MCF 10A (cell line): ENCODE data around the gene SLC26A8. TPM values are rescaled to one million over a fixed set of nuclear protein-coding genes. Genes with fewer than 3 reads are reported as not detected.

Experiments used
- BruUV-seq: library from RNA; stranded (reverse); fragments of 400-500 nt; replicated peaks from 2 replicates; lab custom pipeline; 2021; lab: Mats Ljungman, UMichigan
- CTCF ChIA-PET: fragments of 300-600 bp; sonication (Branson Sonifier 250); formaldehyde crosslinking; extraction: SDS; loops from one replicate; lab custom pipeline; 2021; ENCODE audit warnings: antibody characterized with exemption, inconsistent platforms; lab: Yijun Ruan, JAX
- POLR2A ChIA-PET: fragments of 300-600, 350-650 bp; sonication (Branson Sonifier 250); formaldehyde crosslinking; extraction: SDS; loops from one replicate; lab custom pipeline; 2020; ENCODE audit warnings: antibody characterized with exemption, inconsistent platforms; lab: Yijun Ruan, JAX
- DNase-seq: peaks from one replicate; pipeline ENCODE4 v3.0.0-alpha.2; 2018; ENCODE audit not compliant: unreplicated experiment
- H3K27ac Mint-ChIP-seq: one replicate; pipeline ENCODE4 v1.8.0; 2022; ENCODE audit warnings: mild to moderate bottlenecking, low read depth, mixed read lengths; ENCODE audit not compliant: unreplicated experiment
- H3K27me3 Mint-ChIP-seq: one replicate; pipeline ENCODE4 v1.8.0; 2022; ENCODE audit warnings: mixed read lengths; ENCODE audit not compliant: insufficient read depth, unreplicated experiment
- H3K36me3 Mint-ChIP-seq: one replicate; pipeline ENCODE4 v1.8.0; 2022; ENCODE audit warnings: mild to moderate bottlenecking, moderate library complexity, mixed read lengths; ENCODE audit not compliant: insufficient read depth, unreplicated experiment
- H3K4me1 Mint-ChIP-seq: one replicate; pipeline ENCODE4 v1.8.0; 2022; ENCODE audit warnings: mixed read lengths; ENCODE audit not compliant: insufficient read depth, unreplicated experiment
- H3K4me3 Mint-ChIP-seq: one replicate; pipeline ENCODE4 v1.8.0; 2022; ENCODE audit warnings: mild to moderate bottlenecking, moderate library complexity, mixed read lengths; ENCODE audit not compliant: unreplicated experiment
- H3K9me3 Mint-ChIP-seq: one replicate; pipeline ENCODE4 v1.8.0; 2022; ENCODE audit warnings: mixed read lengths; ENCODE audit not compliant: unreplicated experiment
- intact Hi-C: fragments of 100-400 bp; cut with micrococcal nuclease; formaldehyde crosslinking; loops from 2 replicates; pipeline ENCODE4 v1.14.1; 2022
- total RNA-seq: library from RNA; stranded (reverse); gene quantifications from 2 replicates; pipeline ENCODE4 v1.2.3, GENCODE V29; 2022
- TF ChIP-seq, protein P1 (sequence below): fragments of 200-600 bp; IDR thresholded peaks from one replicate; pipeline ENCODE4 v1.8.0; 2022; ENCODE audit warnings: antibody characterized with exemption, mild to moderate bottlenecking; ENCODE audit not compliant: unreplicated experiment

The SLC26A8 gene
- total RNA-seq, 1 experiment from 2014 or later, result not detected

DNA sequence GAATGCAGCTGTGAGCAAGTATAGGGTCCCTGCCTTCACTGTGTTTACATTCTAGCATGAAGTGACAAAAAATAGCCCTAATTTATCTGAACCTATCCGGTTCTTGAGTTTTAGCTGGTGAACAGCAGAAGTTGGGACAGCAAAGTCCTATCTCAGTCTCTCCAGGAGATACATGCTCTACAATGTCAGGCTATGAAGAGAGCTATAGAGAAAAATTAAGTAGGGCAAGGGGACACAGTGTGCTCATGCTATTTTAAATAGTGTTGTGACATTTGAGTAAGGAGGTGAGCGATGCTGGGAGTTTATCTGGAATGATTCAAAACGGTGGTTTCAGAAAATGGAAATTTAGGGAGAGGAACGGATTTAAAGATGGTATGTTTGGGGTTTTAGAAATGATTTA lies 124.0 kb downstream of the SLC26A8 start:
- BruUV-seq, result no TSS peak
- TF ChIP-seq, protein P1, sequence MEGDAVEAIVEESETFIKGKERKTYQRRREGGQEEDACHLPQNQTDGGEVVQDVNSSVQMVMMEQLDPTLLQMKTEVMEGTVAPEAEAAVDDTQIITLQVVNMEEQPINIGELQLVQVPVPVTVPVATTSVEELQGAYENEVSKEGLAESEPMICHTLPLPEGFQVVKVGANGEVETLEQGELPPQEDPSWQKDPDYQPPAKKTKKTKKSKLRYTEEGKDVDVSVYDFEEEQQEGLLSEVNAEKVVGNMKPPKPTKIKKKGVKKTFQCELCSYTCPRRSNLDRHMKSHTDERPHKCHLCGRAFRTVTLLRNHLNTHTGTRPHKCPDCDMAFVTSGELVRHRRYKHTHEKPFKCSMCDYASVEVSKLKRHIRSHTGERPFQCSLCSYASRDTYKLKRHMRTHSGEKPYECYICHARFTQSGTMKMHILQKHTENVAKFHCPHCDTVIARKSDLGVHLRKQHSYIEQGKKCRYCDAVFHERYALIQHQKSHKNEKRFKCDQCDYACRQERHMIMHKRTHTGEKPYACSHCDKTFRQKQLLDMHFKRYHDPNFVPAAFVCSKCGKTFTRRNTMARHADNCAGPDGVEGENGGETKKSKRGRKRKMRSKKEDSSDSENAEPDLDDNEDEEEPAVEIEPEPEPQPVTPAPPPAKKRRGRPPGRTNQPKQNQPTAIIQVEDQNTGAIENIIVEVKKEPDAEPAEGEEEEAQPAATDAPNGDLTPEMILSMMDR, result no peak
- CTCF ChIA-PET, result interaction anchor here (0.6 to 1.0 kb wide), 2 partner anchors 17 to 368 kb away, joined by 3 read pairs; no protein-coding TSS in a partner anchor
- Mint-ChIP-seq H3K27ac (no peak overlapping the region), H3K27me3 (no peaks in the 10 kb centered on the region), H3K9me3 (peaks cover 6% of the 10 kb centered on the region), H3K4me3 (no peak overlapping the region), H3K4me1 (peaks cover 13% of the 10 kb centered on the region), H3K36me3 (peaks cover 29% of the 10 kb centered on the region)
- no peak for DNase-seq
- intact Hi-C loops, result no loop called here
- POLR2A ChIA-PET, result interaction anchor here (1.1 kb wide), 1 partner anchor 17 kb away, joined by 3 read pairs; no protein-coding TSS in a partner anchor

DNA sequence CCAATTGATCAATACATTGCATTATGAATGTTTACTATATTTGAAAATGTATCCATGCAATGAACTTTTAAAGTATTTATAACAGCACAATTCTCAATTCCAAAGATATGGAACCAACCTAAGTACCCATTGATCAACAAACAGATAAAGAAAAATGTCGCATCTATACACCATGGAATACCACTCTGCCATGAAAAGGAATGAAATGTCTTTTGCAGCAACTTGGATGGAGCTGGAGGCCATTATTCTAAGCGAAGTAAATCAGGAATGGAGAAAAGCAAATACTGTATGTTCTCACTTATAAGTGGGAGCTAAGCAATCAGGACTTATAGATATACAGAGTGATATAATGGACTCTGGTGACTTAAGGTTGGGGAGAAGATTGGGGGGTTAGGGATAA lies 126.4 kb downstream of the SLC26A8 start:
- no peak for DNase-seq
- TF ChIP-seq, protein P1, result no peak
- CTCF ChIA-PET, result interaction anchor here (0.5 to 0.6 kb wide), 2 partner anchors 39 to 848 kb away, joined by 3 read pairs; no protein-coding TSS in a partner anchor
- BruUV-seq, result no TSS peak
- no peak overlapping the region for H3K27ac Mint-ChIP-seq
- H3K27me3 Mint-ChIP-seq, result no peaks in the 10 kb centered on the region
- no peak overlapping the region for H3K4me3 Mint-ChIP-seq
- peaks cover 6% of the 10 kb centered on the region for H3K9me3 Mint-ChIP-seq
- peaks cover 21% of the 10 kb centered on the region for H3K36me3 Mint-ChIP-seq
- POLR2A ChIA-PET, result interaction anchor here (1.0 to 1.1 kb wide), 2 partner anchors 15 to 23 kb away, joined by 3 read pairs; partner anchors contain the start of gene SRPK1
- intact Hi-C loops, result no loop called here
- H3K4me1 Mint-ChIP-seq, result peaks cover 20% of the 10 kb centered on the region

DNA sequence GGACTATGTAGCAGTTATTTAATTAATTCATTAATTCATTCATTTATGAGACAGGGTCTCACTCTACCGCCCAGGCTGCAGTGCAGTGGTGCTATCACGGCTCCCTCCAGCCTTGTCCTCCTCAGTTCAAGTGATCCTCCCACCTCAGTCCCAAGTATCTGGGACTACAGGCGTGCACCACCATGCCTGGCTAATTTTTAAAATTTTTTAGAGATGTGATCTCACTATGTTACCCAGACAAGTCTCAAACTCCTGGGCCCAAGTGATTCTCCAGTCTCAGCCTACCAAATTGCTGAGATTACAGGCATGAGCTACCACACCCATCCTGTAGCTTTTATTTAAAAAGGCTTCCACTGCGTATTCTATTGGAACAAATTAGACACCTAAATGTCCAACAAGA lies 127.0 kb downstream of the SLC26A8 start:
- CTCF ChIA-PET, result interaction anchor here (0.5 kb wide), 1 partner anchor 847 kb away, joined by 3 read pairs; no protein-coding TSS in a partner anchor
- POLR2A ChIA-PET, result interaction anchor here (1.0 to 1.1 kb wide), 2 partner anchors 14 to 24 kb away, joined by 3 read pairs; partner anchors contain the start of gene SRPK1
- Mint-ChIP-seq H3K4me1 (peaks cover 20% of the 10 kb centered on the region), H3K9me3 (peaks cover 6% of the 10 kb centered on the region), H3K27ac (no peak overlapping the region), H3K4me3 (no peak overlapping the region), H3K27me3 (no peaks in the 10 kb centered on the region), H3K36me3 (peaks cover 27% of the 10 kb centered on the region)
- DNase-seq, result no peak
- TF ChIP-seq, protein P1, result no peak
- BruUV-seq, result no TSS peak
- intact Hi-C loops, result no loop called here

DNA sequence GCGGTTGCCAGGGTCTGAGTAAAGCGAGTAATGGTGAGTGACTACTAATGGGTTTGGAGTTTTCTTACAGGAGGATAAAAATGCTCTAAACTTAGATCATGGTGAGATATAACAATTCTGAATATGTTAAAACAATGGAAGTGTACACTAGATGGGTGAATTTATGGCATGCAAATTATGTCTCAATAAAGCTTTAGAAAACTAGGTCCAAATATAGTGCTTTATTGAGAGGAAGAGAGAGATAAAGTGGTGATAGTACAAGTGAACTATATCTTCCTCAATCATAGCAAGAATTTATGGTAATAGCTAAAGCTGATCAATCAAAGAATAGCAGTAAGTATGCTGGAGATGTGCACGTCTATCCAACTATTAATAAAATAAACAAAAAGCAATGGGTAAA lies 127.4 kb downstream of the SLC26A8 start:
- TF ChIP-seq, protein P1, result no peak
- no peak for DNase-seq
- Mint-ChIP-seq H3K4me3 (no peak overlapping the region), H3K4me1 (peaks cover 20% of the 10 kb centered on the region), H3K27ac (no peak overlapping the region), H3K27me3 (no peaks in the 10 kb centered on the region), H3K36me3 (peaks cover 30% of the 10 kb centered on the region), H3K9me3 (peaks cover 6% of the 10 kb centered on the region)
- ChIA-PET POLR2A (interaction anchor here (1.0 kb wide), 1 partner anchor 14 kb away, joined by 3 read pairs; no protein-coding TSS in a partner anchor), CTCF (no interaction called here)
- intact Hi-C loops, result no loop called here
- BruUV-seq, result no TSS peak
